ENCODE measurements around the gene ZNF629.

DNA sequence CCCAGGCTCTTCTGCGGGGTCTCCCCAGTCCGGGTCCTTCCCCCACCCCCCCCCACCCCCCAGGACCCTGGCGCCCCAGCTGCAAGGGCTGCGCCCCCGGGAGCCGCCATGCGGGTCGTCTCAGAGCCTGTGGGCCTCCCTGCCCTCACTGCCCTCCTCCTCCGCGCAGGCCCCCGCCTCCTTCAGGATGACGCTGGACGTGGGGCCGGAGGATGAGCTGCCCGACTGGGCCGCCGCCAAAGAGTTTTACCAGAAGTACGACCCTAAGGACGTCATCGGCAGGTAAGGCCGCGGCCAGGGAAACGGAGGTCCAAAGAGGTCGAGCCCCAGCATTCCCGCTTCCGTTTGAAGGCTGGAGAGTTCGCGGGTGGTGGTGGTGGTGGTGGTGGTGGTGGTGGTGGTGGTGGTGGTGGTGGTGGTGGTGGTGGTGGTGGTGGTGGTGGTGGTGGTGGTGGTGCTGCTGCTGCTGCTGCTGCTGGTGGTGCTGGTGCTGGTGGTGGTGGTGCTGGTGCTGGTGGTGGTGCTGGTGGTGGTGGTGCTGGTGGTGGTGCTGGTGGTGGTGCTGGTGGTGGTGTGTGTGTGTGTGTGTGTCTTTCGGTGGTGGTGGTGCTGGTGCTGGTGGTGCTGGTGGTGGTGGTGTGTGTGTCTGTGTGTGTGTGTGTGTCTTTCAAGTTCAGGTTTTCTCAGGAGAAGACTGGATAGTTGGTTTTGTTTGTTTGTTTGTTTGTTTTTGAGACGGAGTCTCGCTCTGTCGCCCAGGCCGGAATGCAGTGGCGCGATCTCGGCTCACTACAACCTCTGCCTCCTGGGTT is 38.2 kb downstream of the ZNF629 start:
- TF ChIP-seq, protein P1, sequence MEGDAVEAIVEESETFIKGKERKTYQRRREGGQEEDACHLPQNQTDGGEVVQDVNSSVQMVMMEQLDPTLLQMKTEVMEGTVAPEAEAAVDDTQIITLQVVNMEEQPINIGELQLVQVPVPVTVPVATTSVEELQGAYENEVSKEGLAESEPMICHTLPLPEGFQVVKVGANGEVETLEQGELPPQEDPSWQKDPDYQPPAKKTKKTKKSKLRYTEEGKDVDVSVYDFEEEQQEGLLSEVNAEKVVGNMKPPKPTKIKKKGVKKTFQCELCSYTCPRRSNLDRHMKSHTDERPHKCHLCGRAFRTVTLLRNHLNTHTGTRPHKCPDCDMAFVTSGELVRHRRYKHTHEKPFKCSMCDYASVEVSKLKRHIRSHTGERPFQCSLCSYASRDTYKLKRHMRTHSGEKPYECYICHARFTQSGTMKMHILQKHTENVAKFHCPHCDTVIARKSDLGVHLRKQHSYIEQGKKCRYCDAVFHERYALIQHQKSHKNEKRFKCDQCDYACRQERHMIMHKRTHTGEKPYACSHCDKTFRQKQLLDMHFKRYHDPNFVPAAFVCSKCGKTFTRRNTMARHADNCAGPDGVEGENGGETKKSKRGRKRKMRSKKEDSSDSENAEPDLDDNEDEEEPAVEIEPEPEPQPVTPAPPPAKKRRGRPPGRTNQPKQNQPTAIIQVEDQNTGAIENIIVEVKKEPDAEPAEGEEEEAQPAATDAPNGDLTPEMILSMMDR (IDR thresholded peaks at IDR 0.05): no peak
- TF ChIP-seq POLR2A (IDR thresholded peaks at IDR 0.05): no peak
